Erythroblast (primary cell): Measurements from ENCODE around the gene LAMA4.

Source experiments
- GATA1 ChIP-seq: IDR thresholded peaks from 2 replicates; pipeline ENCODE4 v1.6.1; 2011; ENCODE audit warnings: low read depth, mild to moderate bottlenecking, control low read depth, low read length, moderate library complexity
- POLR2A ChIP-seq: IDR thresholded peaks from 2 replicates; pipeline ENCODE4 v1.6.1; 2011; ENCODE audit warnings: mild to moderate bottlenecking, low read length

GRCh38 chr6:112288475-112288874, 34.1 kb upstream of the LAMA4 start:
- no peak for TF ChIP-seq POLR2A
- no peak for TF ChIP-seq GATA1
